A549 (cell line): ENCODE measurements around the gene METAP2. TPM values are rescaled to one million over a fixed set of nuclear protein-coding genes. Genes with fewer than 3 reads are reported as not detected.

Experiments
- ATAC-seq, 2 experiments: fragments of 200-7000 bp in 1 of 2; fragments of >200 bp in 1 of 2; cut with Nextera tagmentation in 1 of 2; cut with Tn5 transposase in 1 of 2; 3 replicates each; pipeline versions ENCODE4 v1.8.0 to v1.9.1; 2018 to 2020; ENCODE audit warnings: mild to moderate bottlenecking in 1 of 2, moderate library complexity in 1 of 2
- CTCF ChIA-PET: fragments of 300-600 bp; sonication (Branson Sonifier 250); formaldehyde crosslinking; extraction: SDS; loops from one replicate; lab custom pipeline; 2021; ENCODE audit warnings: antibody characterized with exemption, inconsistent platforms; lab: Yijun Ruan, JAX
- POLR2A ChIA-PET: fragments of 350-600 bp; formaldehyde crosslinking; extraction: SDS; loops from one replicate; lab custom pipeline; 2021; ENCODE audit warnings: antibody characterized with exemption, inconsistent platforms; lab: Yijun Ruan, JAX
- DNase-seq, 2 experiments: peaks; one replicate each; pipeline versions ENCODE4 v3.0.0 to v3.0.0-alpha.2; 2011 to 2016; ENCODE audit warnings: low read depth in 1 of 2, low spot score in 1 of 2
- FAIRE-seq: peaks from 2 replicates; lab custom pipeline; 2011; peaks lifted over from hg19 to GRCh38; lab: Jason Lieb, UNC
- H3K27ac ChIP-seq, 2 experiments: fragments of >200 bp; sonication (Bioruptor Twin); formaldehyde crosslinking; 3 replicates each; pipeline ENCODE4 v1.5.1; 2016 to 2017
- H3K4me1 ChIP-seq: fragments of >200 bp; sonication (Bioruptor Twin); formaldehyde crosslinking; 3 replicates; pipeline ENCODE4 v1.6.1; 2016
- H3K4me2 ChIP-seq: fragments of >200 bp; sonication (Bioruptor Twin); formaldehyde crosslinking; 3 replicates; pipeline ENCODE4 v1.6.1; 2016
- H3K4me3 ChIP-seq: fragments of >200 bp; sonication (Bioruptor Twin); formaldehyde crosslinking; 3 replicates; pipeline ENCODE4 v1.5.1; 2016
- H3K9me3 ChIP-seq: fragments of >200 bp; sonication (Bioruptor Twin); formaldehyde crosslinking; 3 replicates; pipeline ENCODE4 v1.6.1; 2016
- CBX8 ChIP-seq: fragments of 200-600 bp; sonication (generic); IDR thresholded peaks from 2 replicates; pipeline ENCODE4 v1.6.1; 2016
- CEBPB ChIP-seq, 2 experiments: fragments of >200 bp in 1 of 2; sonication (Bioruptor Twin) in 1 of 2; formaldehyde crosslinking in 1 of 2; IDR thresholded peaks; 2 replicates each; pipeline ENCODE4 v1.6.1; 2012 to 2016
- CHD2 ChIP-seq: fragments of 150-350 bp; IDR thresholded peaks from 2 replicates; pipeline ENCODE4 v1.6.1; 2014; ENCODE audit warnings: low read length; ENCODE audit not compliant: partially characterized antibody
- CHD4 ChIP-seq: fragments of 200-600 bp; sonication (generic); IDR thresholded peaks from 2 replicates; pipeline ENCODE4 v1.6.1; 2016; ENCODE audit warnings: antibody characterized with exemption, mild to moderate bottlenecking, borderline replicate concordance
- CTCF ChIP-seq: fragments of >200 bp; sonication (Bioruptor Twin); formaldehyde crosslinking; IDR thresholded peaks from 3 replicates; pipeline ENCODE4 v1.5.1; 2016
- EHF ChIP-seq: fragments of 250-450 bp; sonication (Bioruptor Pico); IDR thresholded peaks from 2 replicates; pipeline ENCODE4 v1.5.0; 2020; ENCODE audit warnings: mild to moderate bottlenecking
- FOXS1 ChIP-seq: fragments of 250-450 bp; sonication (Bioruptor Pico); IDR thresholded peaks from 2 replicates; pipeline ENCODE4 v1.5.0; 2020; ENCODE audit warnings: mild to moderate bottlenecking, moderate library complexity
- HOXB5 ChIP-seq: fragments of 250-450 bp; sonication (Bioruptor Pico); IDR thresholded peaks from 2 replicates; pipeline ENCODE4 v1.5.0; 2020; ENCODE audit warnings: mild to moderate bottlenecking, moderate library complexity
- JUN ChIP-seq, 2 experiments: fragments of >200 bp; sonication (Bioruptor Twin); formaldehyde crosslinking; IDR thresholded peaks; 2 replicates in 1 of 2; 3 replicates in 1 of 2; pipeline ENCODE4 v1.6.1; 2016 to 2017
- JUNB ChIP-seq: fragments of >200 bp; sonication (Bioruptor Twin); formaldehyde crosslinking; IDR thresholded peaks from 2 replicates; pipeline ENCODE4 v1.6.1; 2016
- KDM1A ChIP-seq: fragments of 200-600 bp; sonication (generic); IDR thresholded peaks from 2 replicates; pipeline ENCODE4 v1.6.1; 2016; ENCODE audit warnings: low read depth, mild to moderate bottlenecking
- MAFK ChIP-seq: fragments of 450-650 bp; IDR thresholded peaks from 2 replicates; pipeline ENCODE4 v1.6.1; 2014; ENCODE audit not compliant: partially characterized antibody
- MAX ChIP-seq: IDR thresholded peaks from 2 replicates; pipeline ENCODE4 v1.6.1; 2012
- MYC ChIP-seq: IDR thresholded peaks from 2 replicates; pipeline ENCODE4 v1.6.1; 2012; ENCODE audit warnings: mild to moderate bottlenecking, inconsistent platforms, low read length, improper control_type of control experiment, borderline replicate concordance
- NPAS2 ChIP-seq: fragments of 250-450 bp; sonication (Bioruptor Pico); IDR thresholded peaks from 2 replicates; pipeline ENCODE4 v1.8.0; 2022; ENCODE audit warnings: mild to moderate bottlenecking, moderate library complexity, borderline replicate concordance
- RAD21 ChIP-seq, 2 experiments: fragments of >200 bp in 1 of 2; sonication (Bioruptor Twin) in 1 of 2; formaldehyde crosslinking in 1 of 2; IDR thresholded peaks in 1 of 2; conservative IDR thresholded peaks in 1 of 2; 2 replicates in 1 of 2; 3 replicates in 1 of 2; pipeline ENCODE4 v1.6.1; 2012 to 2018; ENCODE audit warnings: inconsistent platforms in 1 of 2
- RARB ChIP-seq: fragments of 250-450 bp; sonication (Bioruptor Pico); IDR thresholded peaks from 2 replicates; pipeline ENCODE4 v1.8.0; 2021; ENCODE audit warnings: mild to moderate bottlenecking, moderate library complexity
- RCOR1 ChIP-seq: fragments of 150-350 bp; IDR thresholded peaks from 2 replicates; pipeline ENCODE4 v1.6.1; 2014; ENCODE audit warnings: antibody characterized with exemption, low read length, low read depth
- RNF2 ChIP-seq: fragments of 200-600 bp; sonication (generic); IDR thresholded peaks from 2 replicates; pipeline ENCODE4 v1.6.1; 2016; ENCODE audit warnings: low read depth, mild to moderate bottlenecking, antibody characterized with exemption, moderate library complexity, borderline replicate concordance
- SMC3 ChIP-seq: fragments of >200 bp; sonication (Bioruptor Twin); formaldehyde crosslinking; IDR thresholded peaks from 3 replicates; pipeline ENCODE4 v1.6.1; 2018; ENCODE audit warnings: inconsistent platforms
- SREBF2 ChIP-seq: fragments of 450-650 bp; IDR thresholded peaks from 2 replicates; pipeline ENCODE4 v1.6.1; 2014; ENCODE audit warnings: mild to moderate bottlenecking, moderate library complexity
- TFCP2L1 ChIP-seq: fragments of 250-450 bp; sonication (Bioruptor Pico); IDR thresholded peaks from 2 replicates; pipeline ENCODE4 v1.5.0; 2021; ENCODE audit warnings: mild to moderate bottlenecking
- USF2 ChIP-seq: fragments of 450-650 bp; IDR thresholded peaks from 2 replicates; pipeline ENCODE4 v1.6.1; 2014; ENCODE audit warnings: antibody characterized with exemption
- ZNF302 ChIP-seq: fragments of 250-450 bp; sonication (Bioruptor Pico); IDR thresholded peaks from 2 replicates; pipeline ENCODE4 v1.9.0; 2021; ENCODE audit warnings: inconsistent platforms, mild to moderate bottlenecking, moderate library complexity
- ZSCAN20 ChIP-seq: fragments of 250-450 bp; sonication (Bioruptor Pico); IDR thresholded peaks from 2 replicates; pipeline ENCODE4 v1.8.0; 2022; ENCODE audit warnings: mild to moderate bottlenecking, moderate library complexity
- WGBS: methylation state at CpG from one replicate; pipeline ENCODE4 v1.1.6; 2017; ENCODE audit errors: missing lambda C conversion rate; 5-methylcytosine and 5-hydroxymethylcytosine counted together
- polyA plus RNA-seq, 4 experiments: library from polyadenylated mRNA; depleted of rRNA in 3 of 4; stranded (reverse); fragments of >200 nt; fragmentation: RNase III in 1 of 4; extraction: RNeasy Plus Mini Kit Qiagen cat#74134 plus additional on column Dnase treatment in 1 of 4; gene quantifications; 2 replicates in 3 of 4; 3 replicates in 1 of 4; pipeline ENCODE4 v1.2.3, GENCODE V29; 2011 to 2017
- TF ChIP-seq, protein P1 (sequence below): fragments of 250-450 bp; sonication (Bioruptor Pico); IDR thresholded peaks from 2 replicates; pipeline ENCODE4 v1.5.0; 2020; ENCODE audit warnings: low read depth, mild to moderate bottlenecking, moderate library complexity

The METAP2 gene
- polyA plus RNA-seq, 2 of the 4 experiments (the other 2 are of a cell fraction): 205 to 219 TPM

DNA sequence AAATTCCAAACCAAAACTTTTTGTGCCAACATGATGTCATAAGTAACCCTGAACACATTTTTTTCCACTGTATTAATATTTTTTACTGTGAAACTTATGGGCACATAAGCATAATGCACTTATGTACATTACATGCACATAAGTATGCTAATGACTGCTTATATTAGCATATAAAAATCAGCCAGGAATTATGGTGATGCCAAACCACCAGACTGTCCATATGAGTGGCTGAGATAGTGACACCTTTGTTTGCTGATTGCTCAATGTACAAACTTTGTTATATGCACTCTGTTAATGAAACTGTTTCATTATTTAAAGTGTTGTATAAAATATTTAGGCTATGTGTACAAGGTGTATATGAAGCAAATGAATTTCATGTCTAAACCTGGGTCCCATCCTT, 45.0 kb downstream of the METAP2 start:
- no peak for TF ChIP-seq MYC
- no peak for TF ChIP-seq HOXB5 (CRISPR knock-in tag)
- CTCF ChIA-PET: no interaction called here
- ATAC-seq: no peak; a peak in 1 of 6 replicates
- no peak overlapping the region for H3K27ac ChIP-seq
- no peak overlapping the region for H3K4me3 ChIP-seq
- POLR2A ChIA-PET: no interaction called here
- no peak for DNase-seq
- no peak for FAIRE-seq
- no peaks in the 10 kb centered on the region for H3K4me1 ChIP-seq
- no peak overlapping the region for H3K4me2 ChIP-seq
- no peaks in the 10 kb centered on the region for H3K9me3 ChIP-seq

DNA sequence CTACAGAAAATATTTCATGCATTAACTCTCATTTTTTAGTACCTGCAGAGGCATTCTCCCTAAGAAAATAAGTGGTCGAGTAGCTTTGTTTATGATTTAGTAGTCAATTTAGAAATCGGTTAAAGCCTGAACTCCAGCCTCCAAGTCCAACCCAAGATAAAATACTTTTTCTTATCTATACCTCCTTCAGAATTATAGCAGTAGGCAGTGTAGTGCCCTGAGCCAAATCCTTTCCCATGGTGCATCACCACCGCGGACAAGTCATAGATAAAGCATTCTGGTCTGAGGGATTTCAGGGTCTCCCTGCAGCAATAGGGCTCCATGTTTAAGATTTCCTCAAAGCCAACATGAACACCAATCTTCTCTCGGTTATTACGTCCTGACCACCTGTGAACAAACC, 46.9 kb downstream of the METAP2 start:
- no peaks in the 10 kb centered on the region for H3K9me3 ChIP-seq
- DNase-seq (no peak), FAIRE-seq (no peak), ATAC-seq (no peak)
- POLR2A ChIA-PET: no interaction called here
- H3K4me2 ChIP-seq: no peak overlapping the region
- 83% methylated on average over 6 of the region's 6 CpGs for WGBS
- no peak overlapping the region for H3K27ac ChIP-seq
- TF ChIP-seq EHF (CRISPR knock-in tag): no peak
- TF ChIP-seq JUN (IDR thresholded peaks at IDR 0.05): no peak
- TF ChIP-seq MAFK: no peak
- TF ChIP-seq TFCP2L1: no peak
- TF ChIP-seq RAD21 (conservative IDR thresholded peaks at IDR 0.05 in 1 of 2, IDR thresholded peaks at IDR 0.05 in 1 of 2): no peak
- no peak for TF ChIP-seq FOXS1 (CRISPR knock-in tag)
- no peak for TF ChIP-seq USF2
- TF ChIP-seq CEBPB (IDR thresholded peaks at IDR 0.05): no peak
- TF ChIP-seq SMC3: no peak
- TF ChIP-seq CHD2: no peak
- no peak for TF ChIP-seq RCOR1
- TF ChIP-seq CHD4: no peak
- TF ChIP-seq NPAS2 (CRISPR knock-in tag): no peak
- TF ChIP-seq, all 56 proteins: peak for 0
- Histone ChIP-seq H3K4me1 (no peaks in the 10 kb centered on the region), H3K4me3 (no peak overlapping the region)
- CTCF ChIA-PET: no interaction called here

- H3K9me3 ChIP-seq: no peaks in the 10 kb centered on the region
- no peak for TF ChIP-seq TFCP2L1
- TF ChIP-seq KDM1A: no peak
- no peak for TF ChIP-seq ZNF302 (CRISPR knock-in tag)
- no peak for TF ChIP-seq RAD21 (conservative IDR thresholded peaks at IDR 0.05 in 1 of 2, IDR thresholded peaks at IDR 0.05 in 1 of 2)
- TF ChIP-seq CEBPB (IDR thresholded peaks at IDR 0.05): no peak
- no peak for TF ChIP-seq EHF (CRISPR knock-in tag)
- no peak for TF ChIP-seq ZSCAN20 (CRISPR knock-in tag)
- TF ChIP-seq JUNB: no peak
- no peak for TF ChIP-seq CTCF
- TF ChIP-seq JUN (IDR thresholded peaks at IDR 0.05): no peak
- no peak for TF ChIP-seq HOXB5 (CRISPR knock-in tag)
- TF ChIP-seq, protein P1, sequence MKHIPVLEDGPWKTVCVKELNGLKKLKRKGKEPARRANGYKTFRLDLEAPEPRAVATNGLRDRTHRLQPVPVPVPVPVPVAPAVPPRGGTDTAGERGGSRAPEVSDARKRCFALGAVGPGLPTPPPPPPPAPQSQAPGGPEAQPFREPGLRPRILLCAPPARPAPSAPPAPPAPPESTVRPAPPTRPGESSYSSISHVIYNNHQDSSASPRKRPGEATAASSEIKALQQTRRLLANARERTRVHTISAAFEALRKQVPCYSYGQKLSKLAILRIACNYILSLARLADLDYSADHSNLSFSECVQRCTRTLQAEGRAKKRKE: no peak
- TF ChIP-seq MAFK: no peak
- TF ChIP-seq RARB (CRISPR knock-in tag): no peak
- no peak for TF ChIP-seq MAX
- no peak for TF ChIP-seq CHD2
- no peak for TF ChIP-seq RCOR1
- TF ChIP-seq CBX8: no peak
- no peak for TF ChIP-seq SREBF2
- TF ChIP-seq RNF2: no peak
- ChIA-PET POLR2A (no interaction called here), CTCF (interaction anchor here (1.1 to 1.4 kb wide), 2 partner anchors 12 to 13 kb away, joined by 4 to 7 read pairs; no protein-coding TSS in a partner anchor)
- H3K4me1 ChIP-seq: no peaks in the 10 kb centered on the region
- no peak overlapping the region for H3K27ac ChIP-seq
- DNase-seq: no peak
- H3K4me2 ChIP-seq: no peak overlapping the region
- no peak for ATAC-seq
- no peak for FAIRE-seq
- 82% methylated on average over 7 of the region's 8 CpGs for WGBS
- no peak overlapping the region for H3K4me3 ChIP-seq
Observed at GRCh38 chr12:95522692-95523091, 48.7 kb downstream of the METAP2 start.
